DND-41 (cell line): ENCODE results near the gene SUN2.

Experiments
- ATAC-seq: fragments of 200-7000 bp; cut with Tn5 transposase; 3 replicates; pipeline ENCODE4 v1.9.1; 2021; ENCODE audit warnings: low read depth; ENCODE audit not compliant: insufficient read depth
- DNase-seq: peaks from one replicate; pipeline ENCODE4 v3.0.0-alpha.2; 2020
- H2AFZ ChIP-seq: 2 replicates; pipeline ENCODE4 v1.6.0; 2012; ENCODE audit warnings: low read depth, low read length
- H3K27ac ChIP-seq: 2 replicates; pipeline ENCODE4 v1.5.1; 2012; ENCODE audit warnings: low read length, inconsistent platforms
- H3K27me3 ChIP-seq: fragments of 200-600 bp; sonication (generic); 2 replicates; pipeline ENCODE4 v1.6.0; 2012; ENCODE audit warnings: low read length, mild to moderate bottlenecking, inconsistent platforms; ENCODE audit not compliant: insufficient read depth, poor library complexity
- H3K36me3 ChIP-seq: 2 replicates; pipeline ENCODE4 v1.5.1; 2012; ENCODE audit warnings: low read length, inconsistent platforms; ENCODE audit not compliant: insufficient read depth
- H3K4me1 ChIP-seq: 2 replicates; pipeline ENCODE4 v1.5.1; 2012; ENCODE audit warnings: mild to moderate bottlenecking, low read length; ENCODE audit not compliant: insufficient read depth
- H3K4me2 ChIP-seq: 2 replicates; pipeline ENCODE4 v1.6.0; 2012; ENCODE audit warnings: mild to moderate bottlenecking, moderate library complexity, low read length, inconsistent platforms; ENCODE audit not compliant: insufficient read depth
- H3K4me3 ChIP-seq, 2 experiments: fragments of 200-600 bp in 1 of 2; shearing (Covaris generic) in 1 of 2; 2 replicates each; pipeline ENCODE4 v1.5.1; 2012 to 2016; ENCODE audit warnings: inconsistent platforms in 2 of 2, low read length in 2 of 2, mild to moderate bottlenecking in 2 of 2, low read depth in 1 of 2, moderate library complexity in 1 of 2
- H3K79me2 ChIP-seq: 2 replicates; pipeline ENCODE4 v1.6.0; 2012; ENCODE audit warnings: low read length, inconsistent platforms; ENCODE audit not compliant: insufficient read depth
- H3K9ac ChIP-seq: 2 replicates; pipeline ENCODE4 v1.6.0; 2012; ENCODE audit warnings: low read depth, mild to moderate bottlenecking, inconsistent platforms, low read length, moderate library complexity
- H3K9me3 ChIP-seq: 2 replicates; pipeline ENCODE4 v1.5.1; 2012; ENCODE audit warnings: low read length, moderate library complexity, mild to moderate bottlenecking, inconsistent platforms; ENCODE audit not compliant: insufficient read depth, severe bottlenecking
- H4K20me1 ChIP-seq: 2 replicates; pipeline ENCODE4 v1.6.0; 2012; ENCODE audit warnings: low read length; ENCODE audit not compliant: insufficient read depth
- EZH2 ChIP-seq: IDR thresholded peaks from 3 replicates; pipeline ENCODE4 v1.6.1; 2012; ENCODE audit warnings: borderline replicate concordance, low read depth, mild to moderate bottlenecking, moderate library complexity, low read length, inconsistent platforms; ENCODE audit not compliant: severe bottlenecking
- TF ChIP-seq, protein P1 (sequence below): IDR thresholded peaks from 2 replicates; pipeline ENCODE4 v1.5.1; 2012; ENCODE audit warnings: borderline replicate concordance, low read length, moderate library complexity, mild to moderate bottlenecking; ENCODE audit not compliant: poor library complexity, severe bottlenecking; ENCODE audit errors: extremely low read depth

SUN2 gene

DNA sequence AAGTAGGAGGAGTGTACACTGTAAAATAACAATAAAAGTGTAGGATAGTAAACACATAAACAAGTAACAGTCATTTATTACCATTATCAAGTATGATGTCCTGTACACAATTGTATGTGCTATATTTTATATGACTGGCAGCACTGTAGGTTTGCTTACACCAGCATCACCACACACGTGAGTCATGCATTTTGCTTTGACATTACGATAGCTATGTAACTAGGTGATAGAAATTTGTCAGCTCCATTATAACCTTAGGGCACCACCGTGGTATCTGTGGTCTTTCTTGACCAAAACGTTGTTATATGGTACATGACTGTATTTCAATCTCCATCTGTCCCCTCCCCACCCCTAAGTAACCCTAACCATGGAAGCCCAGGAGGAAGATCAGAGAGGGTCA, 37.0 kb upstream of the SUN2 start:
- peak overlapping the region; percentile 60 to 91; a peak in 3 of 4 replicates for H3K4me3 ChIP-seq
- no peak for TF ChIP-seq EZH2
- TF ChIP-seq, protein P1, sequence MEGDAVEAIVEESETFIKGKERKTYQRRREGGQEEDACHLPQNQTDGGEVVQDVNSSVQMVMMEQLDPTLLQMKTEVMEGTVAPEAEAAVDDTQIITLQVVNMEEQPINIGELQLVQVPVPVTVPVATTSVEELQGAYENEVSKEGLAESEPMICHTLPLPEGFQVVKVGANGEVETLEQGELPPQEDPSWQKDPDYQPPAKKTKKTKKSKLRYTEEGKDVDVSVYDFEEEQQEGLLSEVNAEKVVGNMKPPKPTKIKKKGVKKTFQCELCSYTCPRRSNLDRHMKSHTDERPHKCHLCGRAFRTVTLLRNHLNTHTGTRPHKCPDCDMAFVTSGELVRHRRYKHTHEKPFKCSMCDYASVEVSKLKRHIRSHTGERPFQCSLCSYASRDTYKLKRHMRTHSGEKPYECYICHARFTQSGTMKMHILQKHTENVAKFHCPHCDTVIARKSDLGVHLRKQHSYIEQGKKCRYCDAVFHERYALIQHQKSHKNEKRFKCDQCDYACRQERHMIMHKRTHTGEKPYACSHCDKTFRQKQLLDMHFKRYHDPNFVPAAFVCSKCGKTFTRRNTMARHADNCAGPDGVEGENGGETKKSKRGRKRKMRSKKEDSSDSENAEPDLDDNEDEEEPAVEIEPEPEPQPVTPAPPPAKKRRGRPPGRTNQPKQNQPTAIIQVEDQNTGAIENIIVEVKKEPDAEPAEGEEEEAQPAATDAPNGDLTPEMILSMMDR: no peak
- no peaks in the 10 kb centered on the region for H3K27me3 ChIP-seq
- H3K36me3 ChIP-seq: peaks cover 8% of the 10 kb centered on the region; the same call in 1 of the 2 replicates
- peaks cover 9% of the 10 kb centered on the region for H3K79me2 ChIP-seq
- no peak for ATAC-seq
- no peaks in the 10 kb centered on the region for H3K9me3 ChIP-seq
- H3K27ac ChIP-seq: no peak overlapping the region
- H3K4me1 ChIP-seq: peaks cover 21% of the 10 kb centered on the region
- H4K20me1 ChIP-seq: 0 out of 2 replicates have a peak, but pooled peaks cover 2% of the 10 kb centered on the region
- no peak overlapping the region for H2AFZ ChIP-seq
- peak overlapping the region; percentile 96 for H3K4me2 ChIP-seq
- no peak for DNase-seq
- H3K9ac ChIP-seq: peak overlapping the region; percentile 61; the same call in 1 of the 2 replicates

DNA sequence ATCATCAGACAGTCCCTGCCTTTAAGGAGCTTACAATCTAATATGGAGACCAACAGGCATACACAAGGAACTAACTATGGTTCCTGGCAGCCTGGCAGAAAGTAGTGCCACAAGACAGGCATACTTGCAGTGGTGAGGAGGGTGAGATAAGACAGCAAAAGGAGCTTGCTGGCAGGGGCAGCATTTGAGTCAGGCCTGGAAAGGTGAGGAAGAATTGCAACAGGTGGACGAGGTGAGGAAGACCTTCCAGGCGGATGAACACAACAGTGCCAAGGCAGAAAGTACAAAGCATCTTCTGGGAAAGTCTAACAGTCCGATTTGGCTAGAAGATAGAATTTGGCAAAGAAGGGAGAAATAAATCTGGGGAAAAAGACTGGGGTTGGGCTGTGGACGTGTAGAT, 33.8 kb upstream of the SUN2 start:
- H3K27ac ChIP-seq: no peak overlapping the region
- no peaks in the 10 kb centered on the region for H3K9me3 ChIP-seq
- H3K79me2 ChIP-seq: peaks cover 9% of the 10 kb centered on the region
- peaks cover 18% of the 10 kb centered on the region for H3K4me1 ChIP-seq
- no peak overlapping the region for H3K9ac ChIP-seq
- H3K4me3 ChIP-seq: no peak overlapping the region
- H3K4me2 ChIP-seq: no peak overlapping the region
- DNase-seq (no peak), ATAC-seq (no peak)
- TF ChIP-seq EZH2: no peak
- TF ChIP-seq, protein P1: no peak
- no peak overlapping the region for H2AFZ ChIP-seq
- H4K20me1 ChIP-seq: peaks cover 5% of the 10 kb centered on the region; the same call in 1 of the 2 replicates
- H3K27me3 ChIP-seq: no peaks in the 10 kb centered on the region
- peaks cover 8% of the 10 kb centered on the region; the same call in 1 of the 2 replicates for H3K36me3 ChIP-seq

DNA sequence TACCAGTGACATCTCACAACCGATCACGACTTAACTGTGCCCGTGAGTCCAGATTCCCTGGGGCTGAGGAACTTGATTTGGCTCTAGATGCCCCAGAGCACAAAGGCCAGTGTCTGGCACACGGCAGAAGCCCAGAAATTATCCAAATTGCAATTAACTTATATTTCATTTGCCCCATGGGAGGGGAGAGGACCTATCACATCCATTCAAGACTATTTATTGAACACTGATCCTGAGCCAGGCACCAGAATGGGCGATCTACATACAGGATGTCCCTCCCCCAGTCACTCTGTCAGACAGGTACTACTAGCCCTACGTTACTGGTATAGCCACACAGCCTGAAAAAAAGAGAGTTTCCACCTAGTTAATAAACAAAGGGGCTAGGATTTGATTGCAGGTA, 33.0 kb upstream of the SUN2 start:
- no peak overlapping the region for H3K27ac ChIP-seq
- no peaks in the 10 kb centered on the region for H3K9me3 ChIP-seq
- H3K4me2 ChIP-seq: no peak overlapping the region
- H3K27me3 ChIP-seq: no peaks in the 10 kb centered on the region
- H3K9ac ChIP-seq: no peak overlapping the region
- TF ChIP-seq, protein P1: no peak
- TF ChIP-seq EZH2: no peak
- no peak overlapping the region for H3K4me3 ChIP-seq
- peaks cover 8% of the 10 kb centered on the region; the same call in 1 of the 2 replicates for H3K36me3 ChIP-seq
- H2AFZ ChIP-seq: no peak overlapping the region
- DNase-seq: no peak
- peaks cover 5% of the 10 kb centered on the region; the same call in 1 of the 2 replicates for H4K20me1 ChIP-seq
- H3K4me1 ChIP-seq: peaks cover 13% of the 10 kb centered on the region
- no peak for ATAC-seq
- H3K79me2 ChIP-seq: peaks cover 9% of the 10 kb centered on the region
